Body of pancreas (tissue), 4 donors: ENCODE measurements around the gene YKT6.

Source experiments
- CTCF ChIP-seq, 7 experiments: fragments of 450-650 bp in 4 of 7; fragments of 200-600 bp in 3 of 7; sonication (generic) in 3 of 7; IDR thresholded peaks; one replicate each; pipeline ENCODE4 v1.5.1; 2016 to 2019; ENCODE audit warnings: antibody characterized with exemption in 7 of 7
- POLR2A ChIP-seq, 3 donors: fragments of 450-650 bp; IDR thresholded peaks; one replicate each; pipeline ENCODE4 v1.6.1; 2016; ENCODE audit warnings: antibody characterized with exemption in 3 of 3, mild to moderate bottlenecking in 2 of 3

DNA sequence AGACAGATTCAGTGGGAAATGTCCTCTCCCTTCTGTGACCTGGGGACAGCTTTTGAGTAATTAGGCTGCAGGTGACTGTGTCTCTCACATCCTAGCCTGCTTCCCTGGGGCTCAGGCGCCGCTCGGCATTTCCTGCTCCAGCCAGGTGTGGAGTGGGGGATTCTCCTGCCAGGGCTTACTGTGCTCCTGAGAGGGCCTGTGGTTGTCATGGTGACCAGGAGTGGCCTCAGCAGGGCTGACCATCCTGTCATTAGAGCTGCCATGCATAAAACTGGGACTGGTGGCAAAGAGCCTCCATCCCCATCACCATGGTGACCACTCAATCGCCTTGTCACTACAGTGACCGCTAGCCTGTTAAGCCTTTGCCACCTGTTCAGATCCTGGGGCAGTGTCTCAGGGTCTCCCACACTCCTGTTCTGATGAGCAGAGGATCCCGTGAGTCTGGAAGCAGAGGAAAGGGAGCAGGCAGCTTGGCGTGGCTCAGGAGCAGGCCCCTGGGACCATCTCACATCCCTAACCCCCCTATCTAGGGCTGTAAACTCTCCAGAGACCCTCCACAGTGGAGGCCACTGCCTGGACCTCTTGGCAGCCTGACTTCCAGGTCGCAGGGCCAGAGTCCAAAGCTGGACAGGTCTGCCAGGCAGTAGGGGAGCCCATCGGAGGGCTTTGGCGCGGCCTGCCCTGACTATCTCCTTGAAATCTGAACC, 11.3 kb upstream of the YKT6 start, which contains the start of gene GCK:
- peak in 1 of 3 donors; percentile 29 for TF ChIP-seq POLR2A (IDR thresholded peaks at IDR 0.05)
- TF ChIP-seq CTCF (IDR thresholded peaks at IDR 0.05): no peak
